Stimulated activated CD4-positive, alpha-beta T cell treated with anti-CD3 and anti-CD28 coated beads, Interleukin-4, amount 100 ng/mL, for 4 hours (primary cell): ENCODE data around the gene CCDC137.
A peak's percentile ranks its signal among the peaks of the same experiment; 100 is the strongest.

Source experiments
- DNase-seq, 2 experiments: peaks; one replicate each; pipeline ENCODE4 v3.0.0-alpha.2; 2020

CCDC137 gene

DNA sequence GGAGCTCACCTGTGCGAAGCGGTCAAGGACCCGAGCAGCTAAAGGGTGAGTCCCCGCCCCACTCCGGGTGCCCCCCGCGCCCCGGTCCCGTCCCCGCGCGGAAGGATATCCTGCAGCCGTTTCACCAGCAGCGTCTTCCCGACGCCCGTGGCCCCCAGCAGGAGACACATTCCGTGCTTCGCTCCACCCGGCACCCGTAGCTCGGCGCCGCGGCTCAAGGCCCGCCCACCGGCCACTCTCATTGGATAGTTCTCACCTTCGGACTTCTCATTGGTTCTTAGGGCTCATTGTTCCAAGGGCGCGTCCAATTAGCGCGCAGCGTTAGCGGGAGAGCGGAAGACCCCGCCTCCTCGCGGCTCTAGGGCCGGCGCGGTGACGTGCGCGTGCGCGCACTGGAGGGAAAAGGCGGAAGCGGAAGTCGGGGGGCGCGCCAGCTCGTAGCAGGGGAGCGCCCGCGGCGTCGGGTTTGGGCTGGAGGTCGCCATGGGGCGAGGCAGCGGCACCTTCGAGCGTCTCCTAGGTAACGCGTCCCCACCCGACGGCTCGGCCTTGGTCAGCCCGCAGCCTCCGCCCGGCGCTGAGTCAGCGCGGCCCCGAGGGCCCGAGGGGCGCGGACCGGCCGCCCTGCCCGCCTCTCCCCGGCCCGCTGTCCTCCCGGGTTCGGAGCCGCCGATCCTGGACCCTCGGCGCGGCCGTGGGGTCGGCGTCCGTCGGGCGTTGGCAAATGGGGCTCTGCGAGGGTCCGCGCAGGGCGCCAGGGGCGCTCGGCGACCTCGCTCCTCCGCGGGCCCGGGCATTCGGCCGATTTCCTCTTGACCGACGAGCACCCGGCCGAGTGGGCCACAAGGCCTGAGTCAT lies 17.3 kb downstream of the CCDC137 start, which contains the start of the genes ARL16 and HGS:
TSS of gene ARL16 (minus strand) at position 214 of the 858 bp plus-strand sequence. CDS start at position 170, 44 bp downstream.
TSS of gene HGS (plus strand) at position 428 of the 858 bp plus-strand sequence. CDS start at position 484, 56 bp downstream.
- peak; percentile 95 to 97 for DNase-seq

DNA sequence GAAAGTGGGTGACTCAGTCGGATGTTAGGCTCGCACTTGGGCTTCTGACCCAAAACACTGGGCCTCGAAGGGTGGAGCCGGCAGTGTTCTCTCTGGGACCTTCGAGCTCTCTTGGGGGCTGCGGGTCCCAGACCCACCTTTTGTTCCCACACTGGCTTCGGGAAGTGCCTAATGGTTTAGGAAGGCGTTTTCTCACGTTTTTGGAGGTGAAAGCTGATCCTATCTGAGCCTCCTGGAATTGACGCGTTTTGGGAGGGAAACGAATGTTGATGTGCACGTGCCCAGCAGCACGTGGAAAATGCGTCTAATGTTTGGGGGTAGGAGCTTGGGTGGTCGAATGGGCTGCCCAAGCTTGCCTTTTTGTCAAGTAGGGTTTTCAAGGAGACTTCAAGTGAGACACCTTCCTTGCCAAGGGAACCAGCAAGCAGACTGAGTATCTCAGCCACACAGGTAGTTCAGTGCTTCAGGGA lies 17.9 kb downstream of the CCDC137 start:
- DNase-seq, result no peak

DNA sequence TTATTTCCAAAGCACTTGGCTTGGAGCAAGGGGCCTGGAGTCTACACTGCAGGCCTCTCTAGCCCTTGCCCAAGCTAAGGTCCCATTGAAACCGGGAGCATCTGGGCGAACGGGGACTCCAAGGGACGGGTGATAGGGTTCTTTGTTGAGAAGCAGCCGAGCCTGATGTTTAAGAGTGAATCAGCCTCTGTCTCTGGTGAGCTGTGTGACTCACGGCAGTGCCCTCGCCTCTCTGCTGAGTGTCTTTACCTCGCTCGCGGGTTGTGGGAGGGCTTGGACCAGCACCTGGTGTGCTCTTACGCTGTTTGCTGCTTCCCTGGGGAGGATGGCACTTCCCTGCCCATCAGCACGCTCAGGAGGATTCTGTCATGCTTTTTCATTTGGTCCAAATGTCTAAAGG lies 18.6 kb downstream of the CCDC137 start:
- peak; percentile 49 to 63 for DNase-seq

DNA sequence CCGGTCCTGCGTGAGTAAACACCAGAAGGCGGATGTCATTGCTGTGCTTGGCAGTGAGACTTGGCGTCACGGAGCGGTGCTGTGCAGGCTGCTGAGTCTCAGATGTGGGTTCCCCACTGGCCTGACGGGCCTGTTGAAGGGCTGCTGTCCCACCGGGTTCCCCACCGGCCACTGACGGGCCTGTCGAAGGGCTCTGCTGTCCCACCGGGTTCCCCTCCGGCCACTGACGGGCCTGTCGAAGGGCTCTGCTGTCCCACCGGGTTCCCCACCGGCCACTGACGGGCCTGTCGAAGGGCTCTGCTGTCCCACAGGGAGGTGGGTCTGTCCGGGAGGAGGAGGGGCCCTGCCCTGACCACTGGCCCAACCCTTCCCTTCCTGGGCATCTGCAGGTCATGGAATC lies 20.1 kb downstream of the CCDC137 start:
- DNase-seq, result no peak

DNA sequence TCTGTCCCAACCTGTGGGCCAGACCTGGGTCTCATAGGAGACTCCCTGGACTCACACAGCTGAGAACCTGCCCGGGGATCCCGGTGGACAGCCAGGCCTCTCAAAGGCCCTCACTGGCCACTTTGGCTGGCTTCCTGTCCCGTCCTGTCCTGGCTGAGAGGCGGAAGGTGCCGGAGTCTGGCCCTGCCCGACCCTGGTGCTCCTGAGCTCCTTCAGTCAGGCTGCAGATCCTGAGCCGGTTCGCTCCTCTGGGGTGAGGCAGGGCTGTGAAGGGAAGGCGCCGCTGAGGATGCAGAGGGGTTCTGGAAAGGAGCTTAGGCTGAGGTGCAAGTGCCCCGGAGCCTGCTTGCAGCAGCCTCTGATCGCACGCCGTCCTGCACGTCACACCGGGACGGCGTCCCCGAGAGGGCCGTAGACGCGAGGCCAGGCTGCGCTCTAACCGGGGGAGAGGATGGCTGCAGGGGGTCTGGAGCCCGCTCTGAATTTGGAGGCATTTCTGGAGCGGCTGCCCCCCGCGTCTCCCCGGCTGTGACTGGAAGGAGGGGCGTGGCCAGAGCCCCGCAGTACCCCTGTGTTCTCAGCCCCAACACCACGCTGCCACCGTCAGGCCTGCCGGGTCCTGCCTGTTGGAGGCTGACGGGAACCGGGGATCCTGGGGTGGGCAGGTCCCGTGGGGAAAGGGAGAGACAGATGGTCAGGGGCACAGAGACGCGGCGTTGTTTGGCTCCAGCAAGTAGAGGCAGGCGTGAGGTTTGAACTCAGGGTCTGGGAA lies 21.4 kb downstream of the CCDC137 start:
- no peak for DNase-seq

DNA sequence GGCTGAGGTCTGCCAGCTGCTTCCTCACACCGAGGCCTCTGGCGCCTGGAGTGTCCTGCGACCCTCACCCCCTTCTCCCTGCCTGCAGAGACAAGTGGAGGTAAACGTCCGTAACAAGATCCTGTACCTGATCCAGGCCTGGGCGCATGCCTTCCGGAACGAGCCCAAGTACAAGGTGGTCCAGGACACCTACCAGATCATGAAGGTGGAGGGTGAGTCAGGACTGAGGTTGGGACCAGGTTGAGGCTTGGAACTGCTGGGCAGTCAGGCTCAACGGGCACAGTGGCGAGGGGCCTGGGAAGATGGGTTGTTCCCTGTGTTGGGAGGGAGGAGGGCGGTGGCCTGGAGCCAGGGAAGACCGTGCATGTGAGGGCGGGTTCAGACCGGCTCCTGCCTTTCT lies 22.1 kb downstream of the CCDC137 start:
- DNase-seq, result no peak

DNA sequence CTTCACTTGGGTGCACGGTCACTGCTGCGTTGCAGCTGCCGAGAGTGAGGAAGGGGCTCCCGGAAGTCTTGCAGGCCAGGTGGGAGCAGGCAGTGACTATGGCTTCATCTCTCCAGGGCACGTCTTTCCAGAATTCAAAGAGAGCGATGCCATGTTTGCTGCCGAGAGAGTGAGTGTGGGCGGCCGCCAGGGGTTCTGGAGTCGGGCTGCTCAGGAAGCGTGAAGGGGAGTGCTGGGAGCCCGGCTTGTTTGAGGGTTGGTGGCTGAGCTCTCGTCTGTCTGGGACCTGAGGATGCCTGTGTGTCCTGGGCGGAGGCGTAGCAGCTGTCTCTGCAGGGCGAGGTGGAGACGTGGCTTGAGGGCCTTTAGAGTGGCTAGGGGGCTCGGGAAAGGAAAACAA lies 23.5 kb downstream of the CCDC137 start:
- no peak for DNase-seq

DNA sequence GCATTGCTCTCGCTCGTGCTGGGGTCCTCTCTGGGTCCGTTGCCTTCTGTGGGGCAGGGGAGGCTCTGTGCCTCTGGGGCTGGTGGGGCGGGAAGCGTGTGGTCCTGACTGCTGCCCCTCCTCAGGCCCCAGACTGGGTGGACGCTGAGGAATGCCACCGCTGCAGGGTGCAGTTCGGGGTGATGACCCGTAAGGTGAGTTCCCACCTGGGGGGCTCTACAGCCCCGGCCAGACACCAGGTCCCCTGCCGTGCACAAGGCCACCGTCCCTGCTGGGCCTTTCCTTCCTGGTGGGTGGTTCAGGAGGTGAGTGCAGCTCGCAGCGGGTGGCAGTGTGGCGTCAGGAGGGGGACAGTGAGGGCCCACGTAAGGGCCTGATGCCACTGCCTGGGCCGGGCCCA lies 24.0 kb downstream of the CCDC137 start:
- no peak for DNase-seq

DNA sequence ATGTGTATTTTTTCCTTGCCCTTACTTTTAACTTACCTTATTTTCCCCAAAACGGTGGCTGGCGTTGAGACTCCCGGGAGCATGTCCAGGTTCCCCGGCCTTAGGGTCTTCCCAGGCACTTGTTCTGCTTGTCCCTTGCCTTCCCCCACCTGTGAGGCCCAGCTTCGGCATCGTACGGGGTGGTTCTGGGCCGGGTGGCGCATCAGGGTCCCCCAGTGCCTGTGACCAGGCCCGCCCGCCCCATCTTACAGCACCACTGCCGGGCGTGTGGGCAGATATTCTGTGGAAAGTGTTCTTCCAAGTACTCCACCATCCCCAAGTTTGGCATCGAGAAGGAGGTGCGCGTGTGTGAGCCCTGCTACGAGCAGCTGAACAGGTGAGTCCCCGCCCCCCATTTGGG lies 24.7 kb downstream of the CCDC137 start:
- DNase-seq, result no peak

DNA sequence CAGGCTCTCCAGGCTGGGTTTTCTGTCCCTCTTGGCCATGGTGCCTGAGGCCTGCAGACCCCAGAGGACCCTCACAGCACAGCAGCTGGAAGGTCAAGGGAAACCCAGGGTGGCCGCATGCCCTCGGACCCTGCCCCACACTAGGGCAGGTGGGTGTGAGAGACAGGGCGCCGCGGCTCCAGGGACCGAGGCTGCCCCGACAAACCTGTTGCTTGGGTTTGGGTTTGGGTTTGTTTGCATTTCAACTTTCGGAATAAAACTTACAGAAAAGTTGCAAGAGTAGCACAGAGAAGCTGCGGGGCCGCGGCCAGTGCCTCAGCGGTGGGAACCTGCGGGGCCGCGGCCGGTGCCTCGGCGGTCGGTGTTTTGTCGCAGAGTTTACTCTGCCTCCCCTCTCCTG lies 25.1 kb downstream of the CCDC137 start:
- DNase-seq, result no peak

DNA sequence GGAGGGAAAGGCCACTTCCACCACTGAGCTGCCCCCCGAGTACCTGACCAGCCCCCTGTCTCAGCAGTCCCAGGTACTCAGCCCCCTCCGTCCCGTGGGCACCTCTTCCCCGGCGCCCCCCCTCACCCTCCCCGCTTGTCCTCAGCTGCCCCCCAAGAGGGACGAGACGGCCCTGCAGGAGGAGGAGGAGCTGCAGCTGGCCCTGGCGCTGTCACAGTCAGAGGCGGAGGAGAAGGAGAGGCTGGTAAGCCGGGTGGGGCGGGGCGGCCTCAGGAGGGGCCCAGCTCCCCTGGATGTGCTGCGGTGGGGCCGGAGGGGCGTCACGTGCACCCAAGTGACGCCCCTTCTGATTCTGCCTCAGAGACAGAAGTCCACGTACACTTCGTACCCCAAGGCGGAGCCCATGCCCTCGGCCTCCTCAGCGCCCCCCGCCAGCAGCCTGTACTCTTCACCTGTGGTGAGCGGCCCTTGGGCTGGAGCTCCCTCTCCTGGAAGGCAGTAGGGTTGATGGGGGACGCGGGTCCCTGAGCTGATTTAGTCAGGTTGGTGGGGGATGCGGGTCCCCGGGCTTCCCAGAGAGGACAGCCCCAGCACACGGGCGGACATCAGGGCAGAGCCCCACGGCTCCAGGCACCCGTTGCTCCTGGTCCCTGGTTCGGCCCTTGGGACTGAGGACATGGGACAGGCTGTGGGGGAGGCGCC lies 27.1 kb downstream of the CCDC137 start:
- no peak for DNase-seq

DNA sequence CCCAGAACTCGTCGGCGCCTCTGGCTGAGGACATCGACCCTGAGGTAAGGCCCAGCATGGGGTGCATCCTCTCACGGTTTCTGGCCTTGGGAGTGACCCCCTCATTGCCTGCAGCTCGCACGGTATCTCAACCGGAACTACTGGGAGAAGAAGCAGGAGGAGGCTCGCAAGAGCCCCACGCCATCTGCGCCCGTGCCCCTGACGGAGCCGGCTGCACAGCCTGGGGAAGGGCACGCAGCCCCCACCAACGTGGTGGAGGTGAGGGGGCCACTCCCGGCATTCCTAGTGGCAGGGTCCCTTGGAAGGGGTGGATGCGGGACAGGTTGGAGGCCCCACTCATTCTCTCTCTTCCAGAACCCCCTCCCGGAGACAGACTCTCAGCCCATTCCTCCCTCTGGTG lies 28.3 kb downstream of the CCDC137 start:
- no peak for DNase-seq

DNA sequence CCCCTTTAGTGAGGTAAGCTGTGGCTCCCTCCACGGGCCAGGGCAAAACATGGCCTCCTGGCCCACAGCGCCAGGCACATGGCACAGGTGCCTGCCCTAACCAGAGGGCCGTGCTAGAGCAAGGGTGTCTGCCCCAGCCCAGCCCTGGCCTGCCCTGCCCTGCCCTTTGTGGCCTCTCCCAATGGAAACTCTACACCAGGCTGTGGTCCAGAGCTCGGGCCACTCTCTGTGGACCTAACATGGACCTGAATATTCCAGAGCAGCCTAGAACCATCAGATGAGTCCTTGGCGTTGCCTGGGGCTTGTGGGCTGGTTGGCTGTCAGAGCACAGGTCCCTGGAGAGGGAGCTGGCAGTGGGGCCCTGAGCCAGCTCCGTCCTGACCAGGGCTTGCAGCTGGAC lies 28.7 kb downstream of the CCDC137 start:
- no peak for DNase-seq

DNA sequence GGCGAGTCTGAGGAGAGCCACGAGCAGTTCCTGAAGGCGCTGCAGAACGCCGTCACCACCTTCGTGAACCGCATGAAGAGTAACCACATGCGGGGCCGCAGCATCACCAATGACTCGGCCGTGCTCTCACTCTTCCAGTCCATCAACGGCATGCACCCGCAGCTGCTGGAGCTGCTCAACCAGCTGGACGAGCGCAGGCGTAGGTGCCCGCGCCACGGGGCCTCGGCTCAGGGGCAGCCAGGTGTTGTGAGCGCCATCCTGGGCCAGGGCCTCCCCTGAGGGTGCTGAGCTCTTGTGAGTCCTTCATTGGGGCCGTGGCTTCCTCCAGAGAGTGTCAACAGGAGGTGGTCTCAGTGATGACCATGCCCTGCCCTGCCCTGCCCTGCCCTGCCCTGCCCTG lies 29.3 kb downstream of the CCDC137 start:
- no peak for DNase-seq

DNA sequence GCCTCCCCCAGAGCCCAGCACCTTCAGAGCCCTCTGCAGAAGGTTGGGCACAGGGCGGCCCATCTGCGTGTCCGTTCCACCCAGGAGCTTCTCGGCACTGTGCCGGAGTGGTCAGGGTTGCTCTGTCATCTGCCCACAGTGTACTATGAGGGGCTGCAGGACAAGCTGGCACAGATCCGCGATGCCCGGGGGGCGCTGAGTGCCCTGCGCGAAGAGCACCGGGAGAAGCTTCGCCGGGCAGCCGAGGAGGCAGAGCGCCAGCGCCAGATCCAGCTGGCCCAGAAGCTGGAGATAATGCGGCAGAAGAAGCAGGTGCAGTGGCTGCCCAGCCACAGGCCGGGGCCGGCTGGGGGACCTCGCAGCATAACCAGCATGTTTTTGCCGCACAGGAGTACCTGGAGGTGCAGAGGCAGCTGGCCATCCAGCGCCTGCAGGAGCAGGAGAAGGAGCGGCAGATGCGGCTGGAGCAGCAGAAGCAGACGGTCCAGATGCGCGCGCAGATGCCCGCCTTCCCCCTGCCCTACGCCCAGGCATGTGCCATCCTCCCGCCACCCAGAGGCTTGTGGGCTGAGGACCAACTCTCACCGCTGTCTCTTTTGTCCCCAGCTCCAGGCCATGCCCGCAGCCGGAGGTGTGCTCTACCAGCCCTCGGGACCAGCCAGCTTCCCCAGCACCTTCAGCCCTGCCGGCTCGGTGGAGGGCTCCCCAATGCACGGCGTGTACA lies 29.8 kb downstream of the CCDC137 start:
- DNase-seq, result no peak

DNA sequence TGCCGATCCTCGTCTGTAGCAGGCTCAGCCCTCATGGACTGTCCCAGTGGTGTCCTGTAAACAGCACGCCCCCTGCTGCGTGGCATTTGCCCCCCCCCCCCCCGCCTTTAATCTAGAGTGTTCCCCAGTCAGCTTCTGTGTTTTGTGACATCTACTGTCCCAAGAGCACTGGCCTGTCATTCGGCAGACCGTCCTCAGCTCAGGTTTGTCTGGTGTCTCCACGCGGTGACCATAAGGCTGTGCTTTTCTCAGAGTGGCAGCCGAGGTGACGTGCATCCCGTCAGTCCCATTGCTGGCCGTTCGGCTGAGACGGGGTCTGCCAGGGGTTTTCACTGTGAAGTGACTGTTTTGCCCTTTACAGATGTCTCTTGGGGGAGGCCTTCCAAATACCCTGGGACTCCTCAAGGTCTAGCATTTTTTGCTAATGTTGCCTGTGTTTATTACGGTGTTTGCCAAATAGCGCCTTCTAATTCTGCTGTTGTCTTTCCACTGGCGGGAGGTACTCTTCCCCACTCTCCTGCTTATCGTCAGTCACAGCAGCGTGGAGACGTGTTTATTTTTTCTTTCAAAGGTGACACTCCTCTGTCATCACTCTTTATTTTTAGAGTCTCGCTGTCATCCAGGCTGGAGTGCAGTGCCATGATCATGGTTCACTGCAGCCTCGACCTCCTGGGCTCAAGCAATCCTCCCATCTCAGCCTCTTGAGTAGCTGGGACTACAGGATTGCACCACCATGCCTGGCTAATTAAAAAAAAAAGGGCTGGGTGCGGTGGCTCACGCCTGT lies 30.9 kb downstream of the CCDC137 start:
- DNase-seq, result no peak

DNA sequence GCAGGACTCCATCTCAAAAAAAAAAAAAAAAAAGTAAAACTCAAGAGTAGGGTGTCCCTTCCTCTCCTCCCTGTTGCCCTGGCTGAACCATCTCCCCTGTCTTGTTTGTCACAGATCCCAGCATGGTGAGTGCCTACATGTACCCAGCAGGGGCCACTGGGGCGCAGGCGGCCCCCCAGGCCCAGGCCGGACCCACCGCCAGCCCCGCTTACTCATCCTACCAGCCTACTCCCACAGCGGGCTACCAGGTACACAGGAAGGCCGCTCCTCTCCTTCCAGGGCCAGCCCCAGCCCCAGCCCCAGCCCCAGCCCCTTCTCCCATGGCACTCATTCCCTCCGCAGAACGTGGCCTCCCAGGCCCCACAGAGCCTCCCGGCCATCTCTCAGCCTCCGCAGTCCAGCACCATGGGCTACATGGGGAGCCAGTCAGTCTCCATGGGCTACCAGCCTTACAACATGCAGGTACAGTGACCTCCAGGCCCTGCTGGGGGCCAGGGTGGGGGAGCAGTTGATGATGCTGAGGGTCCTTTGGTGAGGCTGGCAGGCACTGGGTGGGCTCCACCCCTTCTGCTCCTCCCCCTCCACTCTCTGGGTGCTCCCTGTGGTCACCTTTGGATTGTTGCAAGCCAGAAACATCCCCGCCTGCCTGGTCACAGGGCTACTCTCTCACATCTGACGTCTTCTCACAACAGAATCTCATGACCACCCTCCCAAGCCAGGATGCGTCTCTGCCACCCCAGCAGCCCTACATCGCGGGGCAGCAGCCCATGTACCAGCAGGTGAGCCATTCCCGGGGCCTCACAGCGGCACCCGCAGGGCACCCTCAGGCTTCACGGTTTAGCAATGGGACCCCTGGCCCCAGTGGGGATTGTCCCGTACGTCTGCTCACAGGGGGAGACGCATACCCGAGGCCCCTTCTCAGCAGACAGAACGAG lies 34.1 kb downstream of the CCDC137 start:
- no peak for DNase-seq

DNA sequence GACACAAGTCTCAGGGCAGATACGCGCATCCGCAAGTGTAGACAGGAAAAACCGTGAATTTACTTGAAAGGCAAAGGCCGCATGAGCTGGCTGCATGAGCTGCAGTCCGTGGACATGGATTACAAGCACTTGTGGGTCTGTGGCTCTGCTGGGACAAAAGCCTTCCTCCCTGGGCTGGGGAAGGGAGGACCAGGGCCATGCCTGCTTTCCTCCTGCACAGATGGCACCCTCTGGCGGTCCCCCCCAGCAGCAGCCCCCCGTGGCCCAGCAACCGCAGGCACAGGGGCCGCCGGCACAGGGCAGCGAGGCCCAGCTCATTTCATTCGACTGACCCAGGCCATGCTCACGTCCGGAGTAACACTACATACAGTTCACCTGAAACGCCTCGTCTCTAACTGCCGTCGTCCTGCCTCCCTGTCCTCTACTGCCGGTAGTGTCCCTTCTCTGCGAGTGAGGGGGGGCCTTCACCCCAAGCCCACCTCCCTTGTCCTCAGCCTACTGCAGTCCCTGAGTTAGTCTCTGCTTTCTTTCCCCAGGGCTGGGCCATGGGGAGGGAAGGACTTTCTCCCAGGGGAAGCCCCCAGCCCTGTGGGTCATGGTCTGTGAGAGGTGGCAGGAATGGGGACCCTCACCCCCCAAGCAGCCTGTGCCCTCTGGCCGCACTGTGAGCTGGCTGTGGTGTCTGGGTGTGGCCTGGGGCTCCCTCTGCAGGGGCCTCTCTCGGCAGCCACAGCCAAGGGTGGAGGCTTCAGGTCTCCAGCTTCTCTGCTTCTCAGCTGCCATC lies 34.9 kb downstream of the CCDC137 start:
- no peak for DNase-seq

DNA sequence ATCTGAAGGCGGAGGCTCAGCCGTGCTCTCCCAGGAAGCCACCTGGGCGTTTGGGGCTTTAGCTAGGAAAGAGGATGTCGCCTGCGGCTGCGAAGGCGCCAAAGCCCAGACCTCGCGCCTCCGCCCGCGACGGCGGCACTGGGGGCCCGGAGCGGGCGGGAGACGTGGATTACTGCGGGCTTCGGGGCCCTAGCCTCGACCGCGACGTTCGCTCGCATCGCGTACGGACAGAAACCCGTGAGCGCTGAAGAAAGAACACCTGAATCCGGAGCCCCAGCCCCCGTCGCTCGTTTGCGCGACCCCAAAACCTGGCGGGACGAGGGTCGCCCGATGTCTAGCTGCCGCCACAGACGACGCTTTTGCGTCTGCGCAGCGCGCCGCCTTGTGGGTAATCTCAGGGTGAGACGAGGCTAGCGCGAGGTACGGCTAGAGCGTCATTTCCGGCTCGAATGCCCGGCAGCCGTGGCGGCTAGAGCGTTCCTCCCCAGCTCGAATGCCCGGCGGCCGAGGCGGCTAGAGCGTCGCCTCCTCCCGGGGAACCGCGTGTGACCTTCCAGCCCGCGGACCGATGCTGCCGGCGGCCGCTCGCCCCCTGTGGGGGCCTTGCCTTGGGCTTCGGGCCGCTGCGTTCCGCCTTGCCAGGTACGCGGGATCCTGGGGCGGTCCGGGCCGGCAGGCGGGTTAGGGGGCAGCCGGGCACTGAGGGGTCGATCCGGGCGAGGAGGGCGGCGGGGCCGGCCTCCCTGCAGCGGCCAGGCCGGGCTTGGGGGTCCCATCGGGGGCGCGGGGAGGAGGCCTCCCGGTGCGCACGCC lies 36.6 kb downstream of the CCDC137 start, which contains the start of gene MRPL12:
TSS of gene MRPL12 (plus strand) at position 434 of the 813 bp plus-strand sequence. CDS start at position 569, 135 bp downstream.
- peak; percentile 85 to 87 for DNase-seq
